ENCODE measurements around the gene TMED1.
"Not testable (repeated sequence)": the region's sequence is repeated elsewhere in the genome, so short reads cannot be mapped to it uniquely, and the experiment has no call there.

The TMED1 gene, protein sequence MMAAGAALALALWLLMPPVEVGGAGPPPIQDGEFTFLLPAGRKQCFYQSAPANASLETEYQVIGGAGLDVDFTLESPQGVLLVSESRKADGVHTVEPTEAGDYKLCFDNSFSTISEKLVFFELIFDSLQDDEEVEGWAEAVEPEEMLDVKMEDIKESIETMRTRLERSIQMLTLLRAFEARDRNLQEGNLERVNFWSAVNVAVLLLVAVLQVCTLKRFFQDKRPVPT

DNA sequence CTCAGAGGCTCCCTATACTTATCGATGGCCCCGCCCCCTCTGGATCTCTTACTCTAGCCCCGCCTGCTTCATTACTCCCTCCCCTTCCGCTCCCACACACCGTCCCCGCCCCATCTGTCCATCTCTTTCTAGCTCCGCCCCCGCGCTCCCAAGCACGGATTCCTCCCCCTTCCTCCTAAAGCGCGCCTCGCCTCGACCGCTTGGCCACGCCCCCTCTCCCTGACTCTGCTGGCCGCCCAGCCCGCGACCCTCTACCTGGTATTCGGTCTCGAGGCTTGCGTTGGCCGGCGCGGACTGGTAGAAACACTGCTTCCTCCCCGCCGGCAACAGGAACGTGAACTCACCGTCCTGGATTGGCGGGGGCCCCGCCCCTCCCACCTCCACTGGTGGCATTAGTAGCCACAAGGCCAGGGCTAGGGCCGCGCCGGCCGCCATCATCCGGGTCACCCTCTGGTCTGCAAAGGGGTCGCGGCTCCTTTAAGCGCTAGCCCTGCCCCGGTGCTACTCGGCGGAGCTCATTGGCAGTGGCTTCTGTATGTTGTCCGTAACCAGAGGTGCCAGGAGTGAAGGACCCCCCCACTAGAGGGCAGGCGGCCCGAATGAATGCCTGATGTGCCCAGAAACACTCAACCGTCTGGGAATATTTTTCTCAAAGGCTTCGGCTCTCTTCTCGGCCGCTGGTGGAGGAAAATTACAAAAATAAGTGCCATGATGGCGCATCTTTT lies at the start of gene TMED1:
TMED1 (minus strand) TSS at position 459 of the 725 bp plus-strand sequence; CDS start at position 438, 21 bp downstream.
- peak; percentile 99 for DNase-seq (ENCODE audit: low spot score)

GRCh38 chr19:10885201-10886169 lies 49.5 kb upstream of the TMED1 start:
- DNase-seq (ENCODE audit: low spot score) = no peak

DNA sequence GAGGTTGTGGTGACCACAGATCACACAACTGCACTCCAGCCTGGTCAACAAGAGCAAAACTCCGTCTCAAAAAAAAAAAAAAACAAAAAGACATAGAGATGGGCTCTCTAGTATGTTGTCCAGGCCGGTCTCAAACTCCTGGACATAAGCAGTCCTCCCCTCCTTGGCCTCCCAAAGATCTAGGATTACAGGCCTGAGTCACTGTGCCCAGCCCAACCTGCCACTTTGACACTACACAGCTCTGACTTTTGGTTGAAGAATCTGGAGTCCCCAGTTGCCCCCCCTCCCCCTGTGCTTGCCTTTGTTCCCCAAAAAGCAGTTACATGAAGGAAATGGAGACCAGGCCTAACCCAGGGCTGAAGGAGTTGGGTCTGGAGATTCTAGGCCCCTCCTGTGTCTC lies 48.3 kb upstream of the TMED1 start:
- no peak for DNase-seq (ENCODE audit: low spot score)

DNA sequence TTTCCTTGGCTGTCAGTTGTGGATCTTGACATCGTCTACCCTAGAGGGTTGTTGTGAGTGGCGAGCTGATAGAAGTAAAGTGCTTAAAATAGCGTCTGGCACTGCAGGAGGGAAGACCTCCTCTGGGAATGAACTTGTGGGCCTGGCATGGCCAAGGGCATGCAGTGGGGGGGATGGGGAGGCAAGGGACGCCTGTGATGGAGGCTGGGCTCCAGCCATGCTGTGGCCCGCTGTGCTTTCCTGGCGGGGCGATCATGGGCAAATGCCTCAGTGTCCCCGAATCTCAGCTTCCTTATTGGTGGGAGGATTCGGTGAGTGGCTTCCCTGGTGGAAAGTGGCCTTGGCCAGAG lies 46.1 kb upstream of the TMED1 start:
- no peak for DNase-seq (ENCODE audit: low spot score)

DNA sequence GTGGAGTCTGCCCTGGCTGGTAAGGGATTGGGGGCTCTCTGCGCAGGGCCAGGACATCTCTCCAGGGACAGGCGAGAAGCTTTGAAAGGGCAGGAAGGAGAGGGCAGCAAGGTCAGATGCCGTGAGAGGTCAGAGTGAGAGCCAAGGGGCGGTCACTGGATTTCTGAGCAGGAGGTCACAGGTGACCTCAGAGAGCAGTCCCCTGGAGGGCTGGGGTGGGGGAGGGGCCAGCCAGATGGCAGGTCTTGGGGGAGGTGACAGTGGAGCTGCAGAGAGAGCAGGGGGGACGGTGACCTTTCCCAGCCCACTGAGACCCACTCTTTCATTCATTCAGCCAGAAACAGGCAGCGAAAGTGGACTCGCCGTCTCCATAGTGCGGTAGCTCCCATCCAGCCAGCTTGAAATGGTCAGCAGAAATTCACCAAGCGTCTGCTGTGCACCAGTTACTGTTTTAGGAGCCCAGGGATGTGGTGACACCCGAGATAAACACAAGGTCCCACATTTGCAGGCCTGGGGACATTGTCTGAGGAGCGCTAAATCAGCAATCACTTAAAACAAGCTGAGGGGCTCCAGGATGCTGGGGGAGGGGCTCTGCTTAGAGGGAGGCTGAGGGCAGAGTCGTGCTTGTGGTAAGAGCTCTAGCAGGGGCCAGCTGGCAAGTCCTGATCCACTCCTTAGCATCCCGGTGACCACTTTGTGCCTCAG lies 45.5 kb upstream of the TMED1 start:
- DNase-seq (ENCODE audit: low spot score) = no peak

DNA sequence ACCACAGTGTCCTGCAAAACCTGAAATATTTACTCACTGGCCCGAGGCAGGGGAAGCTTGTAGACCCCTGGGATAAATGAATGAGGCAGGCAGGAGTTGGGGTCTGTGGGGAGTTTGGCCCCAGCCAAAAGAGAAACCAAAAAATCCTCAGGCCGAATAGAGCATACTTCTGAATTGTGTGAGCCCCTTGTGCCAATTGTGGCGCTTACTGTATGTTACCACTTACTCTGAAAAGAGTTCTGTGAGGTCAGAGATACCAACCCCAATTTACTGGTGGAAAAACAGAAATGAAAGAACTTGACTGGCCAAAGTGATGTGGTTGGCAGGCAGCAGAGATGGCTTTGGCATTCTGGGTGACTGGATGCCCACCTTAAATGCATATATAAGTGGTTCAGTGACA lies 42.2 kb upstream of the TMED1 start:
- no peak for DNase-seq (ENCODE audit: low spot score)

- DNase-seq (ENCODE audit: low spot score) = not testable (repeated sequence)
These were observed 41.6 kb upstream of the TMED1 start for GRCh38 chr19:10877608-10878007.

GRCh38 chr19:10876459-10877240 lies 40.6 kb upstream of the TMED1 start:
- DNase-seq (ENCODE audit: low spot score) = no peak

GRCh38 chr19:10874024-10874423 lies 38.0 kb upstream of the TMED1 start:
- no peak for DNase-seq (ENCODE audit: low spot score)

- no peak for DNase-seq (ENCODE audit: low spot score)
These were observed 36.6 kb upstream of the TMED1 start for GRCh38 chr19:10872546-10873107.

GRCh38 chr19:10871711-10872545 lies 35.9 kb upstream of the TMED1 start:
- peak; percentile 39 for DNase-seq (ENCODE audit: low spot score)

GRCh38 chr19:10870955-10871603 lies 35.1 kb upstream of the TMED1 start, which contains the start of gene CARM1:
CARM1 (plus strand) TSS chr19:10871553; CDS start chr19:10871703, 150 bp downstream.
- peak; percentile 98 for DNase-seq (ENCODE audit: low spot score)

DNA sequence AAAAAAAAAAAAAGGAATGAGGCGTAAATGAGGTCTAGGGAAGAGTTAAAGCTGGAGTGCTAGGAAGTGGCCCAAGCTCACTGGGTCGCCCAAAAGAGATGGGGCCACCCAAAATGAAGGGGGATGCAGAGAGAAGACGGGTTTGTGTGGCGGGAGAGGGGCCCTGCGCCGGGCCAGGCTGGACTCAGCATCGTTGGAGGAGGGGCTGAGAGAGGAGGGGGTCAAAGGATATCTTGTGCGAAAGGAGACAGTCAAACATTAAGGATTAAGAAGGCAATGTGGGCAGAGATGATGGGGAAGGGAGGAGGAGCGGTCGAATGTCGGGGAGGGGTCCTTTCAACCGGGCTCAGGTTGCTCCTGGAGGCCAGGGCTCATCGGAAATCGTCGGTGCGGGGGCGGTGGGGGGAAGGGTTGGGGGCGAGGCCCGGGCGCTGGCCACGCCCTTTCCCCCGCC lies 34.5 kb upstream of the TMED1 start:
- no peak for DNase-seq (ENCODE audit: low spot score)

DNA sequence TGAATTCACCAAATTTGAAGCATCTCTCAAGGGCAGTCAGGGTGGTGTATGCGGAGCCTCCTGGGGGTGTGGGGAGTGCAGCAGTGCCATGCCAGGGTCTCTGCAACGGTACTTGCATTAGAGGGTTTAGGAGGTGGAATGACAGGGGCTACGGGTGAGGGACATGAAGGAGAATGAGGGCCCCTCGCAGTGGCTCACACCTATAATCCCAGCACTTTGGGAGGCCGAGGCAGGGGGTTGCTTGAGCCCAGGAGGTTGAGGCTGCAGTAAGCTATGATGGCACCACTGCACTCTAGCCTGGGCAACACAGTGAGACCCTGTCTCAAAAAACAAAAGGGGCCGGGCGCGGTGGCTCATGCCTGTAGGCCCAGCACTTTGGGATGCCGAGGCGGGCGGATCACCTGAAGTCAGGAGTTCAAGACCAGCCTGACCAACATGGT lies 33.9 kb upstream of the TMED1 start:
- DNase-seq (ENCODE audit: low spot score) = not testable (repeated sequence)

GRCh38 chr19:10868872-10869547 lies 33.0 kb upstream of the TMED1 start:
- DNase-seq (ENCODE audit: low spot score) = no peak

DNA sequence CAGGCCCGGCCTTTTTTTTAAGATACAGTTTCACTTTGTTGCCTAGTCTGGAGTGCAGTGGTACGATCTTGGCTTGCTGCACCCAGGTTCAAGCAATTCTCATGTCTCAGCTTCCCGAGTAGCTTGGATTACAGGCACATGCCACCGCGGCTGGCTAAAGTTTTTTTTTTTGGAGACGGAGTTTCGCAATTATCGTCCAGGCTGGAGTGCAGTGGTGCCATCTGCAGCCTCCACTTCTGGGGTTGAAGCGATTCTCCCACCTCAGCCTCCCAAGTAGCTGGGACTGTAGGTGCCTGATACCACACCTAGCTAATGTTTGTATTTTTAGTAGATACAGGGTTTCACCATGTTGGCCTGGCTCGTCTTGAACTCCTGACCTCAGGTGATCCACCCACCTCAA lies 30.5 kb upstream of the TMED1 start:
- no peak for DNase-seq (ENCODE audit: low spot score)

DNA sequence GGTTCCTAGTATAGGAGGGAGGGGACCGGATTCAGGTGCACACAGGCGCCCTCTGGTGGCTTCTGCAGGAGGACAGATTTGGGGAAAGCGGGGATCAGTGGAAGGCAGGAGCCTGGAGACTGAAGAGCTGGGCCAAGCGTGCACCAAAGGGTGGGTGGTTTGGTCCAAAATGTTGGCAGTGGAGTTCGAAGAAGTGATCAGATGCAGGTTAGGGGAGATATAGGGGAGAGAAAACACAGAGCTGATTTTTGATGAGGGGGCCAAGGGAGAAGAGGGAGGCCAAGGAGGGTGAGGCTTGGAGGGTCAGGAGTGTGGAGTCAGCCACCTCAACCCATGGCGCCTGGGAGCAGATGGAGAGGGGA lies 28.5 kb upstream of the TMED1 start:
- DNase-seq (ENCODE audit: low spot score) = peak; percentile 77

DNA sequence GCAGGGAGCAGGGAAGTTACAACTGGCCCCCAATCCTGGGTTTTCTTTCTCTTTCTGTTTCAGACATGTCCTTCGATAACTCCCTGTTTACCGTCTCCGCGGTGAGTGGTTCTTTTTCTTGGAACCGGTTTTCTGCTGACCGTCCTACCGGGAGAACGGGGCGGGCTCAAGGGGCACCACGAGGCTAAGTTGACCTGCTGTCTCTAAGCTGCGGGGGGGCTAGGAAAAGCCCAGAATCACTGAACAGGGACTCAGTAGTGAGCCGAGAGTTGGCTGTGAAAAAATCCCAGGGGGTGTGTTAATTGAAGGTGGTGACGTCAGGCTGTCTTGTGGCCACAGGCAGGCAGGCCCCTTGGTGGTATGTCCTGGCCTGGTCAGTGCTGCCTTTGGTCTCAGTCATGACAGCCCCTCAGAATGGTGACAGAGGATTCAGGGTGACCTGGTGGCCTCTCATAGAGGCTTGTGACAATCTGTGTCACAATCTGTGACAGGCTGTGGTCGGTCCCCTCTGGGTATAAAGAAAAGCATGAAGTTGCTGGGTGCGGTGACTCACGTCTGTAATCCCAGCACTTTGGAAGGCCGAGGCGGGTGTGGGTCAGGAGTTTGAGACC lies 27.2 kb upstream of the TMED1 start:
- peak; percentile 79 for DNase-seq (ENCODE audit: low spot score)

All from kidney tubule cell (primary cell).